ENCODE measurements around the gene ACOXL.

Gene ACOXL

DNA sequence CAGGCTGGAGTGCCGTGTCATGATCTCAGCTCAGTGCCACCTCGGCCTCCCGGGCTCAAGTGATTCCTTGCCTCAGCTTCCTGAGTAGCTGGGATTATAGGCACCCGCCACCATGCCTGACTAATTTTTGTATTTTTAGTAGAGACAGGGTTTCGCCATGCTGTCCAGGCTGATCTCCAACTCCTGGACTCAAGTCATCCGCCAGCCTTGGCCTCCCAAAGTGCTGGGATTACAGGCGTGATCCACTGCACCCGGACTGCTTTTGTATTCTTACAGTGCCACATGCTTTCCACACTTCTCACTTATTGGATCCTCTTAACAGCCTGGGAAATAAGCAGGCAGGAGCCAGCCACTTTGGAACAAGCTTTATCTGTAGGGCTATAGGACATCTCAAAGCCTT lies 363.1 kb downstream of the ACOXL start:
- in situ Hi-C loops (cut with MboI; ENCODE audit: low sequenced_read_pairs, unreplicated experiment): no loop called here
- TF ChIP-seq, protein P1, sequence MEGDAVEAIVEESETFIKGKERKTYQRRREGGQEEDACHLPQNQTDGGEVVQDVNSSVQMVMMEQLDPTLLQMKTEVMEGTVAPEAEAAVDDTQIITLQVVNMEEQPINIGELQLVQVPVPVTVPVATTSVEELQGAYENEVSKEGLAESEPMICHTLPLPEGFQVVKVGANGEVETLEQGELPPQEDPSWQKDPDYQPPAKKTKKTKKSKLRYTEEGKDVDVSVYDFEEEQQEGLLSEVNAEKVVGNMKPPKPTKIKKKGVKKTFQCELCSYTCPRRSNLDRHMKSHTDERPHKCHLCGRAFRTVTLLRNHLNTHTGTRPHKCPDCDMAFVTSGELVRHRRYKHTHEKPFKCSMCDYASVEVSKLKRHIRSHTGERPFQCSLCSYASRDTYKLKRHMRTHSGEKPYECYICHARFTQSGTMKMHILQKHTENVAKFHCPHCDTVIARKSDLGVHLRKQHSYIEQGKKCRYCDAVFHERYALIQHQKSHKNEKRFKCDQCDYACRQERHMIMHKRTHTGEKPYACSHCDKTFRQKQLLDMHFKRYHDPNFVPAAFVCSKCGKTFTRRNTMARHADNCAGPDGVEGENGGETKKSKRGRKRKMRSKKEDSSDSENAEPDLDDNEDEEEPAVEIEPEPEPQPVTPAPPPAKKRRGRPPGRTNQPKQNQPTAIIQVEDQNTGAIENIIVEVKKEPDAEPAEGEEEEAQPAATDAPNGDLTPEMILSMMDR (IDR thresholded peaks at IDR 0.05; ENCODE audit: borderline replicate concordance, control extremely low read depth, extremely low read depth, insufficient read depth, missing control alignments): no peak
- DNase-seq (ENCODE audit: low spot score): no peak

DNA sequence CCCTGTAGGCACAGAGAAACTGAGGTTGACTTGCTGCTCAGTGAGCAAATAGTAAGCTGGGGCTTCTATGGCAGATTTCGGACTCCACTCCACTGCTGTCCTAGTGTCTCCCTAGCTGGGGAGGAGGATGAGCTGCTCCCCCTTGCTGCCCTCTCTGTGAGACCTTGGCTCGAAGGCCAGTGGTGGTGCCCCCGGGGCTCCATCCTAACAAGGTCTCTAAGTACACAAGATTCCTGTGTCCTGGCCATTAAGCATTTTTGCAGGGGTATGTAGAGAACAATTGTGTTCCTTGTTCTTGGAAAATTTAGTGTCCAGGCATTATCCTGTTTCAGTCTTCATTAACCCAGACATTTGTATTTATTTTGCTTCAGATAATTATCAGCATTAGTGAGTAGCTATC lies 367.0 kb downstream of the ACOXL start:
- DNase-seq (ENCODE audit: low spot score): no peak
- in situ Hi-C loops (cut with MboI; ENCODE audit: low sequenced_read_pairs, unreplicated experiment): no loop called here

DNA sequence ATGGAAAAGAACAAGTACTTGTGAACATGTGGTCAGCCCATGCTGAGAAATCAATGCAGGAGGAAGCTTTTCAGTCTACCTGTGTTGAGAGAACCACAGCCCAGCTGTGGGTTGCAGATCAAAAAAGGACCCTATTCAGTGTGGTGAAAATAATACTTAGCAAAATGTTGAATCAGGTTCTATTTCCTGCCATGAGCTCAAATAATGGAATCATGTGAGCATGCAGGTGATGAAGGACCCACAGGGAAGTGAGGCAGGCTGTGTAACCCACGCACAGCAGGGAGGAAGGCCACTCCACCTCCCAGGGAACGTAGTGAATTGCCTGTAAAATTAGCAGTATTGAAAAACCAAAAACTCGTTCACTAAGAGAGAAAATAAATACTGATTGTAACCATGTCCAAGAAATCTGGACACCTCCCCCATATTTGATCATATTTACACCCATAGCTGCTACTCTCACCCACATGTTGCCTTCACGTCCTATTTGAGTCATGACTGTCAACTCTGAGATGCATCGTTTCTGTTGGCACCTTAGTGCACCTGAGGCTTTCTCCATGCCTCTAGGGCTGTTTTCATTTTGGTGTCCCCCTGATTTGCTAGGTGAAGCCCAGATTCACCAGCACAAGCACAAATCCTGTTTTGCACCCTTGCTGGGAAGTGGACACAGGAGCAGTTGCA lies 367.9 kb downstream of the ACOXL start:
- in situ Hi-C loops (cut with MboI; ENCODE audit: low sequenced_read_pairs, unreplicated experiment): no loop called here
- TF ChIP-seq, protein P1 (IDR thresholded peaks at IDR 0.05; ENCODE audit: borderline replicate concordance, control extremely low read depth, extremely low read depth, insufficient read depth, missing control alignments): no peak
- no peak for DNase-seq (ENCODE audit: low spot score)

More for the DNA sequence above, 367.0 kb downstream of the ACOXL start:
- TF ChIP-seq, protein P1 (IDR thresholded peaks at IDR 0.05; ENCODE audit: borderline replicate concordance, control extremely low read depth, extremely low read depth, insufficient read depth, missing control alignments): no peak

DNA sequence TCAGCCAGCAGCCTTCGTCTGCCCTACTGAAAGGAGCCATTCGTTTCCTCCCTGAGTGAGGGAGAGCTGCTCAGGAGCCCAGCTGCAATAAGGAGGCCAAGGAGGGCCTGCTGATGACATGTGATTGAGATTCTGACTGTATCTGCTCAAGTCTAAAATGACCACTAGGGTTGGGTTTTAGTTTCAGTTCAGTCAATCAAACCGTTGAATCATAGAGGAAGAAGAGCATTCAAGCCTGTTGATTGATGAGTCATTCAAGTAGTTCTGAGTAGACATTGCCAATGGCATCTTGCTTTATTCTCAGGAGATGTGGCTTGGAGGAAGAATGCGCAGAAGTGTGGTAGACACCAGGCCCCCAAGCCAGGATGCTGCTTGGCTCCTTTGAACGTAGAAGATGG lies 368.4 kb downstream of the ACOXL start:
- DNase-seq (ENCODE audit: low spot score): peak; percentile 45
- in situ Hi-C loops (cut with MboI; ENCODE audit: low sequenced_read_pairs, unreplicated experiment): no loop called here
- TF ChIP-seq, protein P1 (IDR thresholded peaks at IDR 0.05; ENCODE audit: borderline replicate concordance, control extremely low read depth, extremely low read depth, insufficient read depth, missing control alignments): no peak

DNA sequence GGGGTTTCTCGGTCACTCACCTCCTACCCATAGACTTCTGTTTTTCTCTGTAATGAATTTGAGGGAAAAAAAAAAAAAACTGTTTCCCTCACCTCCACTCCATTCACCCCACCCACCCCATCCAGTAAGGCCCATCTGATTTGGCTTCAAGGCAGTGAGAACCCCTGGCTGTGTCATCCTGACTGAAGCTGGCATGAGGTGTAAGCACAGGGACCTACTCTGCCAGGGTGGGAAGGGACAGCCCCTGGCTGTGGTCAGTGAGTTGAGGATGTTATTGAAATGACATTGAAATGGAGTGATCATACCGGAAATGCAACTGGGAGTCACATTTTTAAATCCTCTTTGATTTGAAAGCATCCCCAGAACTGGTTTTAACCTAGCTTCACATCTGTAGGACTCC lies 369.2 kb downstream of the ACOXL start:
- TF ChIP-seq, protein P1 (IDR thresholded peaks at IDR 0.05; ENCODE audit: borderline replicate concordance, control extremely low read depth, extremely low read depth, insufficient read depth, missing control alignments): no peak
- DNase-seq (ENCODE audit: low spot score): no peak
- in situ Hi-C loops (cut with MboI; ENCODE audit: low sequenced_read_pairs, unreplicated experiment): no loop called here

DNA sequence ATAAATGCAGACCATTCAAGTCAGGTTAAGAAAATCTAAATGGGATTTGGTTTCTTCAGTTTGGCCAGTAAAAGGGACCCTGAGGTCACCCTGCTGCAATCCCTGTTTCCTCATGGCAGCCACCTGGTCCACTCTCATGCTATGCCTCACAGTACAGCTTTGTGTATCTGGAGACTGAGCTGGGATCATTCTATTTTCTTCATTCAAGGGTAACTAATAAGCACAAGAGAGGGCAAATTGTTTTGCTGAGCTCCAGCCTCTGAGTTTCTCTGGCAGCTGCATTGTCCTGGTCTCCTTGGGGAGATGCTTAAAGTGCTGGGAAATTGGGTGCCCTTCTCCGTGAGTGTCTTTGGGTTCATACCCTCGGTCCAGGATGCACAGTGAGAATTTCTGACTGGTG lies 369.8 kb downstream of the ACOXL start:
- DNase-seq (ENCODE audit: low spot score): no peak
- TF ChIP-seq, protein P1 (IDR thresholded peaks at IDR 0.05; ENCODE audit: borderline replicate concordance, control extremely low read depth, extremely low read depth, insufficient read depth, missing control alignments): no peak
- in situ Hi-C loops (cut with MboI; ENCODE audit: low sequenced_read_pairs, unreplicated experiment): no loop called here

Measured in GM13976 (cell line).